ENCODE data around the gene LDLRAD4. TPM values are rescaled to one million over a fixed set of nuclear protein-coding genes. Genes with fewer than 3 reads are reported as not detected.

The LDLRAD4 gene
- total RNA-seq, 2 donors from 2014 or later, result 11.7 to 17.0 TPM

DNA sequence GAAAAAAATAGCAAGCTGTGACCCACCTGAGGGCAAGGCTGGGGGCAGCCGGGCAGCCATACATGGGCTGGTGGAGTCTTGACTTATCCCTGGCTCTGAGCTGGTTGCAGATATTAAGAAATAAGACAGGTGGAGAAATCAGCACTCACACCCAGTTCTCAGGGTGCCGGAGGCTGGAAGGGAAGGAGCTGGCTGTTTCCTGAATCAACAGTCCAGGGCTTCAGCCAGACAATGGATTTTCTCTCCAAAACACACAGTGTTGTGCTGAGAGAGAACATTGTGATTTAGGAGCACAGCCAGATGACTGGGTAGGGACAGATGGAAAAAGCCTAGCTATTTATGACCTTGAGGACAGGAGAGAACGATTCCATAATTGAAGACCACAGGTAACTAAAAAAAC lies 208.8 kb downstream of the LDLRAD4 start:
- Histone ChIP-seq H3K4me3 (no peak overlapping the region), H3K27ac (no peak overlapping the region), H3K27me3 (no peaks in the 10 kb centered on the region), H3K9me3 (no peaks in the 10 kb centered on the region), H3K9ac (ENCODE audit: low read depth in 2 of 2, low read length in 2 of 2) (no peak overlapping the region), H3K36me3 (no peaks in the 10 kb centered on the region), H3K4me1 (no peaks in the 10 kb centered on the region)
- DNase-seq, result no peak
- intact Hi-C loops (cut with DNase I), result no loop called here
- TF ChIP-seq, protein P1, sequence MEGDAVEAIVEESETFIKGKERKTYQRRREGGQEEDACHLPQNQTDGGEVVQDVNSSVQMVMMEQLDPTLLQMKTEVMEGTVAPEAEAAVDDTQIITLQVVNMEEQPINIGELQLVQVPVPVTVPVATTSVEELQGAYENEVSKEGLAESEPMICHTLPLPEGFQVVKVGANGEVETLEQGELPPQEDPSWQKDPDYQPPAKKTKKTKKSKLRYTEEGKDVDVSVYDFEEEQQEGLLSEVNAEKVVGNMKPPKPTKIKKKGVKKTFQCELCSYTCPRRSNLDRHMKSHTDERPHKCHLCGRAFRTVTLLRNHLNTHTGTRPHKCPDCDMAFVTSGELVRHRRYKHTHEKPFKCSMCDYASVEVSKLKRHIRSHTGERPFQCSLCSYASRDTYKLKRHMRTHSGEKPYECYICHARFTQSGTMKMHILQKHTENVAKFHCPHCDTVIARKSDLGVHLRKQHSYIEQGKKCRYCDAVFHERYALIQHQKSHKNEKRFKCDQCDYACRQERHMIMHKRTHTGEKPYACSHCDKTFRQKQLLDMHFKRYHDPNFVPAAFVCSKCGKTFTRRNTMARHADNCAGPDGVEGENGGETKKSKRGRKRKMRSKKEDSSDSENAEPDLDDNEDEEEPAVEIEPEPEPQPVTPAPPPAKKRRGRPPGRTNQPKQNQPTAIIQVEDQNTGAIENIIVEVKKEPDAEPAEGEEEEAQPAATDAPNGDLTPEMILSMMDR (IDR thresholded peaks at IDR 0.05), result no peak

DNA sequence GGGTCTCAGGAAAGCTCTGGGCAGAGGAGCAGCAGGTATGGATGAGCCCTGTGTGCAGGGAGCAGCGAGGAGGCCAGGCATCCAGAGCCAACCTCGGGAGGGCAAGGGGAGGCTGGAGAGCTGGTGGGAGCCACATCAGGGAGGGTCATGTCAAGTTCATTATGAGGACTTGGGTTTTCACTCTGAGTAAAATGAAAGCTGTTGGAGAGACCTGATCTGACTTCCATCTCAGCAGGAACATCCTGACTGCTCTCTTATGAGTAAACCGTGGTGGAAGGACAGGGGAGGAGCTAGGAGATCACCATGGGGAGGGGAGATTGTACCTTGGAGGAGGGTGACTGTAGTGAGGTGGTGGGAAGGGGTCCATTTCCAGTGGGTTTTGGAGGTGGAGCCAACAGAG lies 209.8 kb downstream of the LDLRAD4 start:
- Histone ChIP-seq H3K36me3 (no peaks in the 10 kb centered on the region), H3K27ac (no peak overlapping the region), H3K9ac (ENCODE audit: low read depth in 2 of 2, low read length in 2 of 2) (no peak overlapping the region), H3K27me3 (no peaks in the 10 kb centered on the region), H3K4me1 (no peaks in the 10 kb centered on the region), H3K4me3 (no peak overlapping the region), H3K9me3 (no peaks in the 10 kb centered on the region)
- TF ChIP-seq, protein P1 (IDR thresholded peaks at IDR 0.05), result no peak
- DNase-seq, result no peak
- intact Hi-C loops (cut with DNase I), result no loop called here

DNA sequence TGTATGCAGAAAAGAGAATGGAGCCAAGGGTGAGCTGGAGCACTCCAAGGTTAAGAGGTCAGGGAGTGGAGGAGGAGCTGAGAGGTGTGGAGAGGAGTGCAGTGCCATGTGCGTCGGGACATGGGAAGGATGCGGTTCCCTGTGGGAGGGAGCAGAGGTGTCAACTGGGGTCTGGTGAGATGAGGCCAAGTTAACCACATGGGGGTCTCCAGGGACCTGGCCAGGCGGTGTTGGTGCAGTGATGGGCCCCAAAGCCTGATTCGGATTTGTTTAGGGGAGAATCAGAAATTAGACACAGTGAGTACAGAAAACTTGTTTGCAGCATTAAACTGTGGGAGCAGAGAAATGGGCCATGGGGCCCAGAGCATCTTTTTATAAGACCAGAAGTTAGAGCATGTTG lies 210.5 kb downstream of the LDLRAD4 start:
- Histone ChIP-seq H3K9ac (ENCODE audit: low read depth in 2 of 2, low read length in 2 of 2) (no peak overlapping the region), H3K27me3 (no peaks in the 10 kb centered on the region), H3K4me1 (no peaks in the 10 kb centered on the region), H3K4me3 (no peak overlapping the region), H3K36me3 (no peaks in the 10 kb centered on the region), H3K9me3 (no peaks in the 10 kb centered on the region), H3K27ac (no peak overlapping the region)
- TF ChIP-seq, protein P1 (IDR thresholded peaks at IDR 0.05), result no peak
- intact Hi-C loops (cut with DNase I), result no loop called here
- DNase-seq, result no peak

DNA sequence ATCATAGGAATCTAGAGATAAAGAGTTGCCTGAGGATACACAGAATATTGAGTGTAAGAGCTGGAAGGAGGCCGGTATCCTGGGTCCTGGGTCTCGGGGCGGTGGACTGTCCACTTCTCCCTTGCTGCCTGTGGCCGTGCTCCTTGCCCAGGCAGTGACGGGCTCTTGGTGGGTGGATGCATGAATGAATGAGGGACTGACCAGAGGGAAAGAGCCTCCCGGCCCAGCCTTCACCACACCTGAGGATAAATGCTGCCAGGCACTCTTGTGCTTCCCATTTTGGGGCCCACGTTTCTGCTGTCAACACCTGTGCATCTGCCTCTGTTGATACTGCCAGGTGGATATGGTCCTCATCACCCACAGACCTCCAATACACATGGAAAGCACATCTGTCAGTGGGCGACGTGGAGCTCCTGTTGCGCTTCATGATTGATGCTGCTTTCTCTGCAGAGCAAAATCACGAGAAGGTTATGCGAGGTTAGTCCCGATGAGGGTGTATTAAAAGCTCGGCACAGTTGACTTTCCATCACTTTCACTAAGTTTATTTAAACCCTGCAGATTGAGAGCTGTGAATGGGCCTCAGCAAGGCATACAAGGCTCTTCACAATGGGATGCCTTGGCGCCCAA lies 211.4 kb downstream of the LDLRAD4 start:
- intact Hi-C loops (cut with DNase I), result no loop called here
- H3K4me1 ChIP-seq, result no peaks in the 10 kb centered on the region
- H3K36me3 ChIP-seq, result no peaks in the 10 kb centered on the region
- no peak overlapping the region for H3K27ac ChIP-seq
- no peaks in the 10 kb centered on the region for H3K9me3 ChIP-seq
- no peak overlapping the region for H3K9ac ChIP-seq (ENCODE audit: low read depth in 2 of 2, low read length in 2 of 2)
- TF ChIP-seq, protein P1 (IDR thresholded peaks at IDR 0.05), result no peak
- DNase-seq, result no peak
- H3K4me3 ChIP-seq, result no peak overlapping the region
- no peaks in the 10 kb centered on the region for H3K27me3 ChIP-seq

DNA sequence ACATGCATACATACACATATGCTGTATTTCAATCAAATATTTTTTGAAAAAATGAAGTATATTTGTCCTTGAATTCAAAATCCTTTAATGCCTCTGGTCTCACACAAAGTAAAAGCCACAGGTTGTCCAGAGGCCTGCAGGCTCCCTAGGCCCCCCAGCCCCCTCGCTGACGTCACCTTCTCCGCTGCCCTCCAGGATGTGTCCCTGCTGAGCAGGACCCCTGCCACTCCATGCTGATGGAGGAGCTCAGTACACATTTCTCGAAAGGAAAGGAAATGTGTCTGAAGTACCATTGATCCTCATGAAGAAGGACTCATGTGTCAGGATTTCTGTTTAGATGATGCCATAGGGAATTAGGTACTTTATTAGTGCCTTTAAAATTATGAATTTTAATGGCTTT lies 212.1 kb downstream of the LDLRAD4 start:
- no peak overlapping the region for H3K27ac ChIP-seq
- TF ChIP-seq, protein P1 (IDR thresholded peaks at IDR 0.05), result no peak

More for the DNA sequence above, 212.1 kb downstream of the LDLRAD4 start:
- Histone ChIP-seq H3K9ac (ENCODE audit: low read depth in 2 of 2, low read length in 2 of 2) (no peak overlapping the region), H3K36me3 (no peaks in the 10 kb centered on the region), H3K4me1 (no peaks in the 10 kb centered on the region), H3K27me3 (no peaks in the 10 kb centered on the region), H3K9me3 (no peaks in the 10 kb centered on the region), H3K4me3 (no peak overlapping the region)
- no peak for DNase-seq
- intact Hi-C loops (cut with DNase I), result no loop called here
